ENCODE measurements around the gene BMPR1A. TPM values are rescaled to one million over a fixed set of nuclear protein-coding genes. Genes with fewer than 3 reads are reported as not detected.

BMPR1A gene
- total and polyA plus RNA-seq, 9 of the 15 experiments (the other 6 are each of a cell fraction or from before 2014, with no cell fraction given) = 1.6 to 17.5 (median 9.1) TPM

DNA sequence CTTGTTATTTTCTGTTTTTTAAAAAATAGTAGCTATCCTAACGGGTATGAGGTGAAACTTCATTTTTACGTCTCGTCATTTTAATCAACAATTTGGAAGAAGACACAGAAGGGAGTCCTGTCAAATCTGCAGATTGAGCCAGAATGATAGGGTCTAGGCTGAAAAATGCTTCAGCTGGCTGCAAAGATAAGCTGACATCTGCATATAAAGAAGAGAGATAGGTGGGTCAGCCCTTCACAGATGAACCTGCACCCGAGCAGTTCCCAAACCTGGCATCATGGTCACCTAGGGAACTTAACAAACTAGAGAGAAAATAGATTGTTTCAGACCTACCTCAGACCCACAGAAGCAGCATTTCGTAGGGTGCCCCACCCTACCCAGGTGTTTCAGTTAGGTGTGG is 35.2 kb upstream of the BMPR1A start (continued):
- TF ChIP-seq, protein P1, sequence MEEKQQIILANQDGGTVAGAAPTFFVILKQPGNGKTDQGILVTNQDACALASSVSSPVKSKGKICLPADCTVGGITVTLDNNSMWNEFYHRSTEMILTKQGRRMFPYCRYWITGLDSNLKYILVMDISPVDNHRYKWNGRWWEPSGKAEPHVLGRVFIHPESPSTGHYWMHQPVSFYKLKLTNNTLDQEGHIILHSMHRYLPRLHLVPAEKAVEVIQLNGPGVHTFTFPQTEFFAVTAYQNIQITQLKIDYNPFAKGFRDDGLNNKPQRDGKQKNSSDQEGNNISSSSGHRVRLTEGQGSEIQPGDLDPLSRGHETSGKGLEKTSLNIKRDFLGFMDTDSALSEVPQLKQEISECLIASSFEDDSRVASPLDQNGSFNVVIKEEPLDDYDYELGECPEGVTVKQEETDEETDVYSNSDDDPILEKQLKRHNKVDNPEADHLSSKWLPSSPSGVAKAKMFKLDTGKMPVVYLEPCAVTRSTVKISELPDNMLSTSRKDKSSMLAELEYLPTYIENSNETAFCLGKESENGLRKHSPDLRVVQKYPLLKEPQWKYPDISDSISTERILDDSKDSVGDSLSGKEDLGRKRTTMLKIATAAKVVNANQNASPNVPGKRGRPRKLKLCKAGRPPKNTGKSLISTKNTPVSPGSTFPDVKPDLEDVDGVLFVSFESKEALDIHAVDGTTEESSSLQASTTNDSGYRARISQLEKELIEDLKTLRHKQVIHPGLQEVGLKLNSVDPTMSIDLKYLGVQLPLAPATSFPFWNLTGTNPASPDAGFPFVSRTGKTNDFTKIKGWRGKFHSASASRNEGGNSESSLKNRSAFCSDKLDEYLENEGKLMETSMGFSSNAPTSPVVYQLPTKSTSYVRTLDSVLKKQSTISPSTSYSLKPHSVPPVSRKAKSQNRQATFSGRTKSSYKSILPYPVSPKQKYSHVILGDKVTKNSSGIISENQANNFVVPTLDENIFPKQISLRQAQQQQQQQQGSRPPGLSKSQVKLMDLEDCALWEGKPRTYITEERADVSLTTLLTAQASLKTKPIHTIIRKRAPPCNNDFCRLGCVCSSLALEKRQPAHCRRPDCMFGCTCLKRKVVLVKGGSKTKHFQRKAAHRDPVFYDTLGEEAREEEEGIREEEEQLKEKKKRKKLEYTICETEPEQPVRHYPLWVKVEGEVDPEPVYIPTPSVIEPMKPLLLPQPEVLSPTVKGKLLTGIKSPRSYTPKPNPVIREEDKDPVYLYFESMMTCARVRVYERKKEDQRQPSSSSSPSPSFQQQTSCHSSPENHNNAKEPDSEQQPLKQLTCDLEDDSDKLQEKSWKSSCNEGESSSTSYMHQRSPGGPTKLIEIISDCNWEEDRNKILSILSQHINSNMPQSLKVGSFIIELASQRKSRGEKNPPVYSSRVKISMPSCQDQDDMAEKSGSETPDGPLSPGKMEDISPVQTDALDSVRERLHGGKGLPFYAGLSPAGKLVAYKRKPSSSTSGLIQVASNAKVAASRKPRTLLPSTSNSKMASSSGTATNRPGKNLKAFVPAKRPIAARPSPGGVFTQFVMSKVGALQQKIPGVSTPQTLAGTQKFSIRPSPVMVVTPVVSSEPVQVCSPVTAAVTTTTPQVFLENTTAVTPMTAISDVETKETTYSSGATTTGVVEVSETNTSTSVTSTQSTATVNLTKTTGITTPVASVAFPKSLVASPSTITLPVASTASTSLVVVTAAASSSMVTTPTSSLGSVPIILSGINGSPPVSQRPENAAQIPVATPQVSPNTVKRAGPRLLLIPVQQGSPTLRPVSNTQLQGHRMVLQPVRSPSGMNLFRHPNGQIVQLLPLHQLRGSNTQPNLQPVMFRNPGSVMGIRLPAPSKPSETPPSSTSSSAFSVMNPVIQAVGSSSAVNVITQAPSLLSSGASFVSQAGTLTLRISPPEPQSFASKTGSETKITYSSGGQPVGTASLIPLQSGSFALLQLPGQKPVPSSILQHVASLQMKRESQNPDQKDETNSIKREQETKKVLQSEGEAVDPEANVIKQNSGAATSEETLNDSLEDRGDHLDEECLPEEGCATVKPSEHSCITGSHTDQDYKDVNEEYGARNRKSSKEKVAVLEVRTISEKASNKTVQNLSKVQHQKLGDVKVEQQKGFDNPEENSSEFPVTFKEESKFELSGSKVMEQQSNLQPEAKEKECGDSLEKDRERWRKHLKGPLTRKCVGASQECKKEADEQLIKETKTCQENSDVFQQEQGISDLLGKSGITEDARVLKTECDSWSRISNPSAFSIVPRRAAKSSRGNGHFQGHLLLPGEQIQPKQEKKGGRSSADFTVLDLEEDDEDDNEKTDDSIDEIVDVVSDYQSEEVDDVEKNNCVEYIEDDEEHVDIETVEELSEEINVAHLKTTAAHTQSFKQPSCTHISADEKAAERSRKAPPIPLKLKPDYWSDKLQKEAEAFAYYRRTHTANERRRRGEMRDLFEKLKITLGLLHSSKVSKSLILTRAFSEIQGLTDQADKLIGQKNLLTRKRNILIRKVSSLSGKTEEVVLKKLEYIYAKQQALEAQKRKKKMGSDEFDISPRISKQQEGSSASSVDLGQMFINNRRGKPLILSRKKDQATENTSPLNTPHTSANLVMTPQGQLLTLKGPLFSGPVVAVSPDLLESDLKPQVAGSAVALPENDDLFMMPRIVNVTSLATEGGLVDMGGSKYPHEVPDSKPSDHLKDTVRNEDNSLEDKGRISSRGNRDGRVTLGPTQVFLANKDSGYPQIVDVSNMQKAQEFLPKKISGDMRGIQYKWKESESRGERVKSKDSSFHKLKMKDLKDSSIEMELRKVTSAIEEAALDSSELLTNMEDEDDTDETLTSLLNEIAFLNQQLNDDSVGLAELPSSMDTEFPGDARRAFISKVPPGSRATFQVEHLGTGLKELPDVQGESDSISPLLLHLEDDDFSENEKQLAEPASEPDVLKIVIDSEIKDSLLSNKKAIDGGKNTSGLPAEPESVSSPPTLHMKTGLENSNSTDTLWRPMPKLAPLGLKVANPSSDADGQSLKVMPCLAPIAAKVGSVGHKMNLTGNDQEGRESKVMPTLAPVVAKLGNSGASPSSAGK (IDR thresholded peaks at IDR 0.05) = no peak
- TF ChIP-seq SRF (CRISPR knock-in tag; IDR thresholded peaks at IDR 0.05) (no peak), ZNF24 (IDR thresholded peaks at IDR 0.05) (no peak), POLR2A (conservative IDR thresholded peaks at IDR 0.05) (no peak), C11orf30 (IDR thresholded peaks at IDR 0.05; ENCODE audit: low read depth) (peak; percentile 25; the same call in 1 of the 2 replicates), SOX6 (IDR thresholded peaks at IDR 0.05) (peak; percentile 66; the same call in 1 of the 2 replicates), NCOR1 (IDR thresholded peaks at IDR 0.05) (peak; percentile 52; the same call in 1 of the 2 replicates), KHSRP (IDR thresholded peaks at IDR 0.05) (no peak), TCF3 (CRISPR knock-in tag; IDR thresholded peaks at IDR 0.05) (peak; percentile 68), ZNF644 (tag; IDR thresholded peaks at IDR 0.05; ENCODE audit: low read depth) (no peak), ZNF354B (CRISPR knock-in tag; IDR thresholded peaks at IDR 0.05) (no peak), PTBP1 (IDR thresholded peaks at IDR 0.05; ENCODE audit: low read depth, low read length) (no peak), MEIS2 (IDR thresholded peaks at IDR 0.05; ENCODE audit: partially characterized antibody) (peak; percentile 65)
- TF ChIP-seq, protein P2, sequence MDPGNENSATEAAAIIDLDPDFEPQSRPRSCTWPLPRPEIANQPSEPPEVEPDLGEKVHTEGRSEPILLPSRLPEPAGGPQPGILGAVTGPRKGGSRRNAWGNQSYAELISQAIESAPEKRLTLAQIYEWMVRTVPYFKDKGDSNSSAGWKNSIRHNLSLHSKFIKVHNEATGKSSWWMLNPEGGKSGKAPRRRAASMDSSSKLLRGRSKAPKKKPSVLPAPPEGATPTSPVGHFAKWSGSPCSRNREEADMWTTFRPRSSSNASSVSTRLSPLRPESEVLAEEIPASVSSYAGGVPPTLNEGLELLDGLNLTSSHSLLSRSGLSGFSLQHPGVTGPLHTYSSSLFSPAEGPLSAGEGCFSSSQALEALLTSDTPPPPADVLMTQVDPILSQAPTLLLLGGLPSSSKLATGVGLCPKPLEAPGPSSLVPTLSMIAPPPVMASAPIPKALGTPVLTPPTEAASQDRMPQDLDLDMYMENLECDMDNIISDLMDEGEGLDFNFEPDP (CRISPR knock-in tag; IDR thresholded peaks at IDR 0.05) = no peak

Measured in K562 (cell line).